GM21390 (cell line): ENCODE measurements around the gene NKX2-4.

ENCODE experiments used
- ATAC-seq: cut with Tn5 transposase; IDR thresholded peaks from one replicate; pipeline ENCODE4 v1.9.1; 2021; ENCODE audit not compliant: unreplicated experiment

Gene NKX2-4

GRCh38 chr20:21364413-21364812 lies 32.9 kb downstream of the NKX2-4 start:
- no peak for ATAC-seq

GRCh38 chr20:21361266-21361665 lies 36.1 kb downstream of the NKX2-4 start:
- ATAC-seq = no peak

- no peak for ATAC-seq
Measured at GRCh38 chr20:21360705-21361104, 36.6 kb downstream of the NKX2-4 start.

- ATAC-seq = no peak
Measured at GRCh38 chr20:21358737-21359136, 38.6 kb downstream of the NKX2-4 start.

- ATAC-seq = no peak
Measured at GRCh38 chr20:21357844-21358243, 39.5 kb downstream of the NKX2-4 start.

GRCh38 chr20:21356386-21356785 lies 40.9 kb downstream of the NKX2-4 start:
- no peak for ATAC-seq

GRCh38 chr20:21355981-21356380 lies 41.3 kb downstream of the NKX2-4 start:
- no peak for ATAC-seq

- ATAC-seq = no peak
Measured at GRCh38 chr20:21353236-21353635, 44.1 kb downstream of the NKX2-4 start.

- no peak for ATAC-seq
Measured at GRCh38 chr20:21352703-21353102, 44.6 kb downstream of the NKX2-4 start.
